HG03060 (cell line): ENCODE results near the gene TLR8.
"Not testable (repeated sequence)": the region's sequence is repeated elsewhere in the genome, so short reads cannot be mapped to it uniquely, and the experiment has no call there.

Source experiments
- ATAC-seq: cut with Tn5 transposase; IDR thresholded peaks from one replicate; pipeline ENCODE4 v1.9.1; 2021; ENCODE audit warnings: low read depth, moderate number of reproducible peaks; ENCODE audit not compliant: unreplicated experiment

TLR8 gene

DNA sequence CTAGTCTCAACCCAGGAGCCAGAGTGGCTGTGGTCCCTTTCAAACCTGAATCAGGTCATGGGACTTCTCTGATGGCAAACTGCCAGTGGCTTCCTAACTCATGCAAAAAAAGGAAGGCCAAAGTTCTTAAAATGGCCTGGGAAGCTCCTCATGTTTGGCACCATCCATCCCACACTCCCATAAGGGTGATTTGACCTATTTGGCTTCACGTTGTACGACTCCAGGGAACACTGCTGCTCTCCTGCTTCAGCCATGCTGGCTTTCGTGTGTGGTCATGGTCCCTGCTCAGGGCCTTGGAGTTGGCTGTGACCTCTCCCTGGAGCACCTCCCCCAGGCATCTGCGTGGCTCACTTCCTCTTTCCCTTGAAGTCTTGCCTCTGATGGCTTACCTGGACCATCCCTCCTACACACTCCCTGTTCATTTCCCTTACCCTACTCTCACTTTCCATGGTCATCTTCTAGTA lies 55.7 kb downstream of the TLR8 start:
- ATAC-seq, result no peak

DNA sequence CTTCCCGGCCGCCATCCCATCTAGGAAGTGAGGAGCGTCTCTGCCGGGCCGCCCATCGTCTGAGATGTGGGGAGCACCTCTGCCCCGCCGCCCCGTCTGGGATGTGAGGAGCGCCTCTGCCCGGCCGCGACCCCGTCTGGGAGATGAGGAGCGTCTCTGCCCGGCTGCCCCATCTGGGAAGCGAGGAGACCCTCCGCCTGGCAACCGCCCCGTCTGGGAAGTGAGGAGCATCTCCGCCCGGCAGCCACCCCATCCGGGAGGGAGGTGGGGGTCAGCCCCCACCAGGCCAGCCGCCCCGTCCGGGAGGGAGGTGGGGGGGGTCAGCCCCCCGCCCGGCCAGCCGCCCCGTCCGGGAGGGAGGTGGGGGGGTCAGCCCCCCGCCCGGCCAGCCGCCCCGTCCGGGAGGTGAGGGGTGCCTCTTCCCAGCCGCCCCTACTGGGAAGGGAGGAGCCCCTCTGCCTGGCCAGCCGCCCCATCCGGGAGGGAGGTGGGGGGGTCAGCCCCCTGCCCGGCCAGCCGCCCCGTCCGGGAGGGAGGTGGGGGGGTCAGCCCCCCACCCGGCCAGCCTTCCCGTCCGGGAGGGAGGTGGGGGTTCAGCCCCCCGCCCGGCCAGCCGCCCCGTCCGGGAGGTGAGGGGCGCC lies 56.9 kb downstream of the TLR8 start:
- ATAC-seq, result not testable (repeated sequence)

DNA sequence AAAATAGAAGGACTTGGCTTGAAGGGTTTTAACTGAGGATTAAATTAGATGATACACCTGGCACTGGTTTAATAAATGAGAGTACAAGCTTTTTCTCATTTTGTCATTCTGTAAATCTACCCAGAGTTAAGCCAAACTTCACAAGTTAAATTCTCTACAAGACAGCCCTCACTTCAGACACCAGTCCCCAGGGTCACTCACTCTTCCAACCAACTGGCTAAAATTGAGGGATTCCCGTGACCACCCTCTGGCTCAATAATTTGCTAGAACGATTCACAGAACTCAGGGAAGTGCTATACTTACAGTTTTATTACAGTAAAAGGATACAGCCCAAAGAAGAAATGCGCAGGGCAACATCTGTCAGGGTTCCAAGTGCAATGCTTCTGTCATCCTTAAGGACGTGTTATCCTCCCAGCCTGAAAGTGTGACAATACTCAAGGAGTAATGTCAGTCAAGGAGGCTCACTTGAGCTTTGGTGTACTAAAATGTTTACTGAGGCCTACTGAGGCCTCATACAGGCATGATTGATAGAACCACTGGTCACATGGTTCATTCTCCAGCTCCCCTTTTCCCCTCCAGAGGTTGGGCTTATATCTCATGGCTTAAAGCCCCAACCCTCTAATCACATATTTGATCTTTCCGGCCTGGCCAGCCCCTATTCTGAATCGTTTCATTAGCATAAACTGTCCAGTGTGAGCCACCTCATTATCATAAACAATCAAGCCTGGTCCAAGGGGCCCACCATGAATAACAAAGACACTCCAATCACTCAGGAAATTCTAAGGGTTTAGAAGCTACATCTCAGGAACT lies 58.9 kb downstream of the TLR8 start:
- no peak for ATAC-seq

DNA sequence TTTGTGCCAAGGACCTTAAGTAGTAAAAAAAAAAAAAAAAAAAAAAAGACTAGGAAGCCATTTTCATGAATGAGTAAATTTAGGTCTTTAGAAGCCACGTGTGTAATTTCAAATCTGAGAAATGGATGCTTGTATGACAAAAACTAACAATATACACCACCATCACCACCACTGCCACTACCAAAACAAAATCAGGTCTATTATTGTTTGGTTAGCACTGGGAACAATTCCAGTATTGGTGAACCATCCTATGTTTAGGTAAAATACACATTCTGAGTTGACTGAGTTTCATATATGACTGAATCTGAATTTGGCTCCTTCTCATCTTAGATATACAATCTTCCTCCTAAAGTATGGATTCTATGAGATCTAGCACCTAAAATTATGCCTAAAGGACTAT lies 59.7 kb downstream of the TLR8 start:
- no peak for ATAC-seq

DNA sequence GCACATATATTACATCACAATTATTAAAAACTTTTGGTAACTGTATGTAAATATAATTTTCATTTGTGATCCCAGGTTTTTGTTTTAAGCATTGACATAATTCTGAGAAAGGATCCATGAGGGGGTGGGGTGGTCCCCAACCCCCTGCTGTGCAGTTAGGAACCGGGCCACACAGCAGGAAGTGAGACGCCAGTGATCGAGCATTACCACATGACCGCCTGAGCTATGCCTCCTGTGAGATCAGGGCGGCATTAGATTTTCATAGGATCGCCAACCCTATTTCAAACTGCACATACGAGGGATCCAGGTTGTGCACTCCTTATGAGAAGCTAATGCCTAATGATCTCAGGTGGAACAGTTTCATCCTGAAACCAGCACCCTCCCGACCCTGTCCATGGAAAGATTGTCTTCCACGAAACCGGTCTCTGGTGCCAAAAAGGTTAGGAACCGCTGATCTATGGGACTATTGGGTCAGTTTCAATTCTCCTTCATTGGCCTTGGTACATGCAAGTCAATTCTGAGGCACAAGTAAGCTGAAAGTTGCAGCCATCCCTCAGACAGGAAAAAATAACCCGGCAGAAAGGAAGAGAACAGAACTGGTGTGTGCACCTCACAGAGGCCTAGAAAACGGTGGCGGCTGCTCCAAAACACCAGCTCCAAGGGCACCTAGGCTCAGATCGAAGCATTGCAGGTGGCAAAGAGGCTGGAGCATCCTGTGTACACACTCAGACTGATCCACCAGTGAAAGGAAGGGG lies 61.5 kb downstream of the TLR8 start:
- ATAC-seq, result no peak

DNA sequence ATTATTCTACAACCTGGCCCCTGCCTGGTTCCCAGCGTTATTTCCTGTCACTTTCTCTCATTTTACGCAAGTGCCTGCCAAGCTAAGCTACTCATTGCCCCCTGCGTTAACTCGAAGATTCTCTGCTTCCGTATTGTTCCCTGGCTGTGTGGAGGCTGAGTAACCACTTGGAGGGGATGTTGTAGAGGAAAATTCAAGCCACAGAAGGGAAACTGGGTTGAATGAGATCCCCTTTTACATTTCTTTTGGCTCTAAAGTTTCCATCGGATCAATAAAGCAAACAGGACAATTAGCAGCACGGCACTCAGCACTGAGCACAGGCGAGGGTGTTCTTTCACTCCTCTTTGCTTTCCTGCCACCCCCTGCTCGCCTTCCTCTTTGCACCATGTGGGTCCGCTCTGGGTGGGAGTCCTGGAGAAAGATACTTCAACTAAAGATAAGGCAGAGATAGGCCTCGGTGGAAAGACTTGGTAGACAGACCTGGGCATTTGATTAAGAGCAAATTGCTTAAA lies 64.3 kb downstream of the TLR8 start:
- no peak for ATAC-seq

DNA sequence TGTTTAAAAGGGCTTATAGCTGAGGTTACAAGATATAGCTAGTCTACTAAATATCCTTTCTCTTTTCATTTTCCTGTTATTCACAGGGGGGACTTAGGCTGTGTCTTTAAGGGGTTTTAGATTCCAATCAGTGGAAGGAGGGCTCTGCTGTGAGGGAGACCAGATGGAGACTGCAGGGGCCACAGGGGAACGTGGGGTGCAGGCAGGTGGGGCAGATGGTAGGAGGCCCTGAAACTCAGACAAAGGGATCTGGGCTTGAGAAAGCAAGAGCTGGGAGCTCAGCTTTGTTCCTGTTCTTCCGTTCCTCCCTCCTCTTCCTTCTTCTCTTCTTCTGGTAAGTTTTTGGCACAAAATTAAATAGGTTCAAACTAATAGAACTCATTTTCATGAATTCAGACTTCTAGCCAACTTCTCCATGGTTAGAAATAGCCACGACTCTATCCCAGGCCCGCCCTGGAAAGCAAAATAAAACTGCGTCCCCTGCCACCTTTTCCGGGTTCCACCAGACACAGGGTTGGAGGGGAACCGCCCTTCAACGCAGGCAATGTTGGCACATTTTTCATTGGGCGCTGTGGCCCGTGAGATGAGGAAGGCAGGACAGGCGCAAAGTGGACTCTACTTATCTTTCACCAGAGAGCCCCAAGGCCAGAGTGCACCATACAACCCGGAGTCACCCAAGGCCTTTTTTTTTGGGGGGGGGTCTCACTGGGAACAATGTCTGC lies 65.0 kb downstream of the TLR8 start:
- ATAC-seq, result no peak

DNA sequence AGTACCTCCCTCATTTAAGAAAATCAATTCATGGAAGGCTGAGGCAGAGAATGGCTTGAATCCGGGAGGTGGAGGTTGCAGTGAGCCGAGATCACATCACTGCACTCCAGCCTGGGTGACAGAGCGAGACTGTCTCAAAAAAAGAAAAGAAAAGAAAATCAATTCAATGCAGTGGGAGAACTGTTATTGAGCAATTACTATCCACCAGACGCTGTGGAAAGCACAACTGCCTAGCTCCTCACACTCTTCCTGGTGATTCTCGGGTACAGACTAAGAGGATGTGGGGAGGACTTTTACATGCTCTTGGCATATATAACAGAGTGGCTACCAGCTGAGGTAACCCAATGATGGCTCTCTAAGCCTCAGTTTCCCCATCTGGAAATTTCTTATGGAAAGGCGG lies 65.8 kb downstream of the TLR8 start:
- ATAC-seq, result no peak
